Colonic mucosa (tissue), 4 donors: ENCODE measurements around the gene CFAP221. TPM values are rescaled to one million over a fixed set of nuclear protein-coding genes. Genes with fewer than 3 reads are reported as not detected.

ENCODE experiments used
- DNase-seq: peaks from one replicate; pipeline ENCODE4 v3.0.0-alpha.2; 2020
- H3K27ac ChIP-seq: fragments of 200-600 bp; one replicate; pipeline ENCODE4 v1.8.0; 2021
- H3K27me3 ChIP-seq: fragments of 200-600 bp; one replicate; pipeline ENCODE4 v1.8.0; 2021
- H3K36me3 ChIP-seq: fragments of 200-600 bp; one replicate; pipeline ENCODE4 v1.8.0; 2021
- H3K4me1 ChIP-seq: fragments of 200-600 bp; one replicate; pipeline ENCODE4 v1.8.0; 2021; ENCODE audit warnings: mild to moderate bottlenecking
- H3K4me3 ChIP-seq: fragments of 200-600 bp; one replicate; pipeline ENCODE4 v1.8.0; 2021
- H3K9ac ChIP-seq, 2 donors: one replicate each; pipeline ENCODE4 v1.7.0; 2013; ENCODE audit warnings: control low read depth in 2 of 2, low read depth in 2 of 2, low read length in 2 of 2
- H3K9me3 ChIP-seq: fragments of 200-600 bp; one replicate; pipeline ENCODE4 v1.8.0; 2021
- CTCF ChIP-seq: fragments of 200-600 bp; IDR thresholded peaks from one replicate; pipeline ENCODE4 v1.8.0; 2022; ENCODE audit warnings: antibody characterized with exemption, mild to moderate bottlenecking
- intact Hi-C: fragments of 100-400 bp; cut with DNase I; formaldehyde crosslinking; loops from one replicate; pipeline ENCODE4 v1.14.1; 2022
- total RNA-seq, 2 donors: library from RNA; stranded (reverse); fragmentation: NEBNext Ultra II Directional in 1 of 2; extraction: Animal tissue kit (Norgen Biotek cat#: 25700) in 1 of 2; gene quantifications; one replicate each; pipeline ENCODE4 v1.2.1, GENCODE V29; 2021
- donor health status: healthy.
- donor health status: DM: no; HTN: no; CAD: no.
- donor health status: DM: no; HTN: no; CAD: no.

Gene CFAP221
- total RNA-seq, 2 donors from 2014 or later: not detected

DNA sequence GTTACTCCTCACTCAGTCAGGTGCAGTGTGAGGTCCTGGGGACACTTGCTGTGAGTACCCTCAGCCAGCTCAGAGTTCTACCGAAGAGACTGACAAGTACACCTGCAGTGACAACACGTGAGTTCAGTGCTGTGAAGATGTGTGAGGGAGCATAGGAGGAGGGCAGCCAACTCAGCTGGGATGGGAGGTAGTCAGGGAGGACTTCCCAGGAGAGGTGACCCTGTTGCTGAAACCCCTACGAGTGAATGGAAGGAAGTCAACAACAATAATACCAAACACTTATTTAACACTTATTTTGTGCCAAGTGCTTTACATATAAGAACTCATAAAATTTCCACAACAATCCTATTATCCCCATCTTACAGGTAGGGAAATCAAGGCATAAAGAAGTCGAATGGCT is 145.0 kb downstream of the CFAP221 start:
- Histone ChIP-seq H3K9ac (no peak overlapping the region), H3K27me3 (no peaks in the 10 kb centered on the region), H3K36me3 (peaks cover 5% of the 10 kb centered on the region), H3K27ac (no peak overlapping the region), H3K4me3 (no peak overlapping the region), H3K4me1 (no peaks in the 10 kb centered on the region), H3K9me3 (no peaks in the 10 kb centered on the region)
- DNase-seq: no peak
- intact Hi-C loops: no loop called here
- TF ChIP-seq CTCF: no peak

DNA sequence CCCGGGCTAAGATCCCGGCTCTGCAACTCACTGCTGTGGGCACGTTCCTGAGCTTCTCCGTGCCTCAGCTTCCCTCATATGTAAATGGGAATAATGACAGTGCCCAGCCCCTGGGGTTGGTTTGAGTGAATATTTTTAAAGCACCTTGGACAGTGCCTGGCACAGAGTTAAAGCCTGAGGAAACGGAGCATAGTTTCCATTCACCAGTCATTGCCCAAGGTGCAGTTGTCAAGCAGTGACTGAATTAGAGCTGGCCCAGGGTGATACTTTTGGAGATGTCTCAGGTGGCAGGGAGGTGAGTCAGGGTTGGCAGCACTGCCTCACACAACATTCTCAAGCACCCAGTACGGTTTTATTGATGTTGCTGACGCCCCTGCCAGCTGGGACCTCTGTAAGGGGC is 146.9 kb downstream of the CFAP221 start:
- no peaks in the 10 kb centered on the region for H3K4me1 ChIP-seq
- no peak overlapping the region for H3K9ac ChIP-seq
- no peak overlapping the region for H3K4me3 ChIP-seq
- H3K36me3 ChIP-seq: peaks cover 5% of the 10 kb centered on the region
- H3K9me3 ChIP-seq: no peaks in the 10 kb centered on the region
- H3K27me3 ChIP-seq: no peaks in the 10 kb centered on the region
- no peak for TF ChIP-seq CTCF
- no peak overlapping the region for H3K27ac ChIP-seq
- intact Hi-C loops: no loop called here
- DNase-seq: no peak

- TF ChIP-seq CTCF: no peak
- H3K27me3 ChIP-seq: no peaks in the 10 kb centered on the region
- peaks cover 3% of the 10 kb centered on the region for H3K36me3 ChIP-seq
- no peak for DNase-seq
- H3K4me3 ChIP-seq: no peak overlapping the region
- no peak overlapping the region for H3K27ac ChIP-seq
- intact Hi-C loops: no loop called here
- no peaks in the 10 kb centered on the region for H3K9me3 ChIP-seq
- H3K9ac ChIP-seq: no peak overlapping the region
- H3K4me1 ChIP-seq: no peaks in the 10 kb centered on the region
Measured at GRCh38 chr2:119691651-119692245, 147.5 kb downstream of the CFAP221 start.

DNA sequence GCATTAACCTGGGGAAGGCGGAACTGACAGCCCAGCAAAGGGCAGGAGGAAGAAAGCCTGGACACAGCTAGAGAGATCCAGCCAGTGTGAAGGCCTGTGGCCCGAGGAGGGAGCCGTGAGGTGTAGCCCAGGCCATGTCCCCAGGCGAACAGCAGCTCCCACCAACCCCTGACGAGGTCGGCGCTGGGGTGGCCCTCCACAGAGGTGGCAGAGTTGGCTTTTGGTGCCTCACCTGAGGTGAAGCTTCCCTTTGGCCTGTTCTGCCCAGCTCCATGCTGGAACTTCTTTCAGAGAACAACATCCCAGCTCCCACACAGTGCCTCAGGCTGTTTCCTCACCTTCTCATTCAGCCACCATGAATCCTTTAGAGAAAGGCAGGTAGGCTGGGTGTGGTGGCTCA is 148.1 kb downstream of the CFAP221 start:
- Histone ChIP-seq H3K4me1 (no peaks in the 10 kb centered on the region), H3K27ac (no peak overlapping the region), H3K9ac (no peak overlapping the region), H3K36me3 (no peaks in the 10 kb centered on the region), H3K9me3 (no peaks in the 10 kb centered on the region), H3K27me3 (no peaks in the 10 kb centered on the region), H3K4me3 (no peak overlapping the region)
- intact Hi-C loops: no loop called here
- DNase-seq: no peak
- TF ChIP-seq CTCF: no peak

GRCh38 chr2:119692954-119693353 is 148.7 kb downstream of the CFAP221 start:
- H3K4me1 ChIP-seq: no peaks in the 10 kb centered on the region
- DNase-seq: no peak
- intact Hi-C loops: no loop called here

More at GRCh38 chr2:119692954-119693353, 148.7 kb downstream of the CFAP221 start:
- Histone ChIP-seq H3K27me3 (no peaks in the 10 kb centered on the region), H3K27ac (no peak overlapping the region), H3K9me3 (no peaks in the 10 kb centered on the region), H3K36me3 (no peaks in the 10 kb centered on the region), H3K9ac (no peak overlapping the region), H3K4me3 (no peak overlapping the region)
- no peak for TF ChIP-seq CTCF
